Activated CD4-positive, alpha-beta T cell treated with anti-CD3 and anti-CD28 coated beads, Interleukin-10, Interleukin-2, amounts not matched to agents 100 ng/mL and 50 ng/mL, durations not matched to agents 16 hours and 8 hours (primary cell): ENCODE data around the gene SBNO1.

Experiments
- DNase-seq: peaks from one replicate; pipeline ENCODE4 v3.0.0-alpha.2; 2020

SBNO1 gene

GRCh38 chr12:123242116-123242904, 122.3 kb downstream of the SBNO1 start:
- no peak for DNase-seq
